ENCODE measurements around the gene C5.
"Not testable (repeated sequence)": the region's sequence is repeated elsewhere in the genome, so short reads cannot be mapped to it uniquely, and the experiment has no call there.

C5 gene

GRCh38 chr9:121048618-121049017 lies 1.5 kb downstream of the C5 start:
- no peak for DNase-seq (ENCODE audit: low read depth, low spot score)

GRCh38 chr9:121048175-121048574 lies 1.9 kb downstream of the C5 start:
- DNase-seq (ENCODE audit: low read depth, low spot score), result no peak

DNA sequence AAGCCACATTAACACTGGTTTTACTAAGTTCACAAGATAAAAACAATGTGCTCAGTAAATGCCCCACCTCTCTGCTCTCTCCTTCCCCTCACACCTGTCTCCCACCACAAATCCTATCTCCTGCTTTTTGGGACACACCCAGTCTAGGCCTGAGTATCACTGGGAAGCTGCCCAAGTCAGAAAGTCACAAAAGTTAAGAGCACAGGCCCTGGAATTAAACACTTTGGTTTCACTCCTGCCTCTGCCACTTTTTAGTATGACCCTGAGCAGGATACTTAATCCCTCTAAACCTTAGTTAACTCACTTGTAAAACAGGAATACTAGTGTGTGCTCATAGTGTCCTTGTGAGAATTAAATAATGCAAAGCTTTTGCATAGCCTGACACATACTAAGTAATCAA lies 11.3 kb downstream of the C5 start:
- DNase-seq (ENCODE audit: low read depth, low spot score), result no peak

DNA sequence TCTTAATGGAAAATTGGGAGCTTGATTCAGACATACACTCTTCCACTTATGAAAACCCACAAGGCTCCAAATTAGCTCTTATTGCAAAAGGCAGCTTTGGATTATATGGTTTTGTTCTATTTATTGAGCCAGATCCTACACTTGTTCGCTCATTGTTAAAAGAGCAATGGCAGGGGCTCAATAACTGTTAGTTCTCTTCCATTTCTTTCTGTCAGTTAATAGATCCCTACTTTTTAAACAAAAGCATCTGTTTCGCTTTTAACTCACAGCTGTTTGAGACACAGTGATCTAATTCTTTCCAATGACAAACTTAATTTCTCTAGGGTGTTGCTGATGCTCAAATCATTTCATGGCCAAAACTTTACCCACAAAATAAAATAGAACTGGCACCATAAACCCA lies 11.7 kb downstream of the C5 start:
- DNase-seq (ENCODE audit: low read depth, low spot score), result no peak

DNA sequence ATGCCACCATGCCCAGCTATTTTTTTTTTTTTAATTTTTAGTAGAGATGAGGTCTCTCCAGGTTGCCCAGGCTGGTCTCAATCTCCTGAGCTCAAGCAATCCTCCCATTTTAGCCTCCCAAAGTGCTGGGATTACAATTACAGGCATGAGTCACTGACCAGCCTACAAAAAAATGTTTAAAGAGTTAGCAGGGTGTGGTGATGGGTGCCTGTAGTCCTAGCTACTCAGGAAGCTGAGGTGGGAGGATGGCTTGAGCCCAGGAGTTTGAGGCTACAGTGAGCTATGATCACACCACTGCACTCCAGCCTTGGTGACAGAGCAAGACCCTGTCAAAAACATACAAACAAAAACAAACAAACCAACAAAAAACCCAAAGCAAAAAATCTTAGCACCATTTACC lies 14.4 kb downstream of the C5 start:
- DNase-seq (ENCODE audit: low read depth, low spot score), result not testable (repeated sequence)

DNA sequence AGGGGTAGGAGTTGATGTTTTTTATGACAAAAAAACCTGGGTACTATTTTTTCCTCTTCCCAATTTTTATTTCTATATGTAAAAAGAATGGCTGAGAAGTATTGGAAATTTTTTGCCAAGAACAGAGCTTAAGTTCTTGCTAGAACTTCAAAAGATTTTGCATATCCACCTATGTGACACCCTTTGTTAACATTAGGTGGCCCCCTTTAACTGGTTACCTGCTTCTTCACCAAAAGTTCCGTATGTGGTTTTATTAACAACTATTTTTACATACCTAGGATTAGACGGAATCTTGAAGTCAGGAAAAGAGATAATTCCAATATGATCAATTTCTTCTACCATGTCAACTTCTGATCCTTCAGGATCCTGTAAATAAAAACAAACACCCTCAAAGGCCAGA lies 15.5 kb downstream of the C5 start:
- DNase-seq (ENCODE audit: low read depth, low spot score), result no peak

DNA sequence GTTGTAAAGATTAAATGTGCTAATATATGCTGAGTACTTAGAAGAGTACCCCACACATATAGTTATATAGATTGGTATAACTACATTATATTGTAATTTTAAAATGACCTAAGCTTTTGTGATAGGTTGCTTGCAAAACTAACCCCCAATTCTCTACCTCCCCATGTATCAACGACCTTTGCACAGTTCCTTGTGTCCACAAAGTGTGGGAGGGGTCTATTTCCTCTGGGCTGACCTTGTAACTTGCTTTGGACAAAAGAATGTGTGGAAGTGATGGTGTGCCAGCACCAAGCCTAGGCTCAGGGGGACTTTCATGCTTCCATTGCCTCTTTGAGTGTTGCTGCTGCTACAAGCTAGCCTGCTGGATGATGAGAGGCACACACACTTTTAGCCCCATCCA lies 20.6 kb downstream of the C5 start:
- no peak for DNase-seq (ENCODE audit: low read depth, low spot score)

DNA sequence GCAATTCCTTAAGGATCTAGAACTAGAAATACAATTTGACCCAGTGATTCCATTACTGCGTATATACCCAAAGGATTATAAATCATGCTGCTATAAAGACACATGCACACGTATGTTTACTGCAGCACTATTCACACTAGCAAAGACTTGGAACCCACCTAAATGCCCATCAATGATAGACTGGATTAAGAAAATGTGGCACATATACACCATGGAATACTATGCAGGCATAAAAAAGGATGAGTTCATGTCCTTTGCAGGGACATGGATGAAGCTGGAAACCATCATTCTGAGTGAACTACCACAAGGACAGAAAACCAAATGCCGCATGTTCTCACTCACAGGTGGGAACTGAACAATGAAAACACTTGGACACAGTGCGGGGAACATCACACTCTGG lies 21.8 kb downstream of the C5 start:
- not testable (repeated sequence) for DNase-seq (ENCODE audit: low read depth, low spot score)

DNA sequence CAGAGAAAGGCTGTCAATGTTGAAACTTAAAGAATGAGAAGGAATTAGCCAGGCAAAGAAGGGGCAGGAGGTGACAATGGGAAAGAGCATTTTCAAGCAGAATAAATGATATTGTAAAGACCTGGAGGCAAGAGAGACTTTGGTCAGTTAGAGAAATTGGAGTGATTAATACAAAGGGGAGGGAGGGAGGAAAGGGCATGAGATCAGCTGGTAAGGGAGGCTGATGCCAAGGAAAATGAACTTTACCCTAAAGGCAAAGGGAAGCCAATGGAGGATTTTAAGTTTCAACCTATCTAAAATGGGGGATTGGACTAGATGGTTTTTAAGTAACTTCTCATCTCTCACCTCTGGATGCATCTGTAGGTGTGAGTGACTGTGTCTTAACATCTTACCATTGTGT lies 23.3 kb downstream of the C5 start:
- no peak for DNase-seq (ENCODE audit: low read depth, low spot score)

DNA sequence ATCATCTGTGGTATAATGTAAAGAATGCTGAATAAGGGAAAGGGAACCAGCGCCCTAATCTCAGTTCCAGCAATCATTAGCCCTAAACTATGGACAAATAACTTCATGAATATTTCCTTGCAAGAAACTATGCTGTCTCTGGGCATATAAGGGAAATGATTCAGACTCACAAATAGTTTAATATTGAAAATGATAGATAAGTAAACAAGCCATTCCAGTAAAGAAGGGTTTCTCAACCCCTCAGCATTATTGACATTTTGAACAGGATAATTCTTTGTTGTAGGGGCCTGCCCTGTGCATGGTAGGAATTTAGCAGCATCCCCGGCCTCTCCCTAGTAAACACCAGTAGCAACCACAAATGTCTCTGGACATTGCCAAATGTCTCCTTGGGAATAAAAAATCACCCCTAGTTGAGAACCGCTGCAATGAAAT lies 23.8 kb downstream of the C5 start:
- no peak for DNase-seq (ENCODE audit: low read depth, low spot score)

GRCh38 chr9:121024237-121024636 lies 25.8 kb downstream of the C5 start:
- no peak for DNase-seq (ENCODE audit: low read depth, low spot score)

DNA sequence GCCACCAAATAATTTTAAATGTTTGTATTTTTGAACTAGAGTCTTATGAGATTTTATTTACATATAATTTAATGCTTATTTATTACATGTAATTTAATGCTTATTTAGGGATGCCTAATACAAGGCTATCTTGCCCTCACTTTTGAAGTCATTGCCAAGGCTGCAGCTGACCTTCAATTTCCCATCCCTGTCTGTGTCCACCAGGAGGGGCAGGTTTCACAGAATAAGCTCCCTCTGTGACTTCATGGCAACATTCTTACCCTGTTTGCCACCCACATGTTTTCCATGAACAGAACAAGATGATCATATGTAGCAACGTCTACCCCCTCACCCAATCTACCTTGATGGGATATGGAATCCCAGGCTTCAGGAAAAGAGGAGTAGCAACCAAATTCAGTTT lies 27.0 kb downstream of the C5 start:
- DNase-seq (ENCODE audit: low read depth, low spot score), result no peak

DNA sequence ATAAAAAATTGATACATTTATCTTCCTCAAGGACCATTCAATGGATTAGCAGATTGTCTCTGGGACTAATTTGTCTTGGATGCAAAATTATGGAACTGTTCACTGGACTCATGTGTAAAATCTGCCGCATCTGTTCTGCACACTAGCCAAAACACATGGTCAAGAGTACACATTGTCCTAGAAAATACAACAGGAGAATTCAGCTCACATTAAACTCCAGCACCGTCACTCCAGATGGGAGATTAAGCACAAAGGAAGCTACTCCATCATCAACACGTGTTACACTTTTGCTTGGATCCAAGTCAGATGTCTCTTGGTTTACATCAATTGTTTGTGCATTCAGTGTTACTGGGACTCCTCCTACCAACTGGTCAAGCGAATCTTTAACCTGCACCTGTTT lies 28.8 kb downstream of the C5 start:
- no peak for DNase-seq (ENCODE audit: low read depth, low spot score)

DNA sequence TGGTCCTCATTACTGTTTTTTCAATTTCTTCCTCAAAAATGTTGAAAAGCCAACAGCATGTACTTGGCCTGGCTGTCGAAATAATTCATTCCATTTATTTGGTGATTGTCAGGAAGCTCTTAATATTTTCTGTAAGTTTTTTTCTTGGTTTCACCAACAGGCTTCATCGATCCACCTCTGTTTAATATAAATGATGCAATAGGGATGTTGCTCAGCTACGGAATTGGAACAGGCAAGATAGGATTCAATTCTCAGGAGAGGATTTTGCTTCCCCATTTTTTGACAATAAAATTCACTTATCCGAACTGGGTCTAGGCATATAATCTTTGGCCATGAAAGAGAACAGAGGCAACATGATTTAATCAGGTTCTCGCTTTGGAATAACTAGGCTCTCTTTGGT lies 30.8 kb downstream of the C5 start:
- DNase-seq (ENCODE audit: low read depth, low spot score), result no peak

GRCh38 chr9:121013911-121014310 lies 36.2 kb downstream of the C5 start:
- no peak for DNase-seq (ENCODE audit: low read depth, low spot score)

DNA sequence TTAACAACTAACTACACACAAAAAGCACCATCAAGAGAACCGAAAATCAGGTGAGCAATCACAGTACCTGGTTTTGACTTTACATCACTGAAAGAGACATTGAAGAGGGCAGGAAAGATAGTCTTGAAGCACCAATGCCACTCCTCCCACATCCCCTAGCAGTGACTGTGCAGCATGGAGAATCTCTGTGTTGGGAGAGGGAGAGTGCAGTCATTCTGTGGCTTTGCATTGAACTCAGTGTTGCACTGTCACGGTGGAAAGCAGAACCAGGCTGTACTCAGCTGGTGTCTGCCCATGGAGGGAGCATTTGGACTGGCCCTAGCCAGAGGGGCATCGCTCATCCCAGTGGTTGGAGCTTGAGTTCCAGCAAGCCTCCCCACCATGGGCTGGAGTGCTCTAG lies 40.4 kb downstream of the C5 start:
- DNase-seq (ENCODE audit: low read depth, low spot score), result no peak

- no peak for DNase-seq (ENCODE audit: low read depth, low spot score)
Observed at GRCh38 chr9:120999317-120999716, 50.8 kb downstream of the C5 start.

- no peak for DNase-seq (ENCODE audit: low read depth, low spot score)
Observed at GRCh38 chr9:120998111-120998510, 52.0 kb downstream of the C5 start.

GRCh38 chr9:120997502-120997901 lies 52.6 kb downstream of the C5 start:
- no peak for DNase-seq (ENCODE audit: low read depth, low spot score)

- no peak for DNase-seq (ENCODE audit: low read depth, low spot score)
Observed at GRCh38 chr9:120996409-120996808, 53.7 kb downstream of the C5 start.

DNA sequence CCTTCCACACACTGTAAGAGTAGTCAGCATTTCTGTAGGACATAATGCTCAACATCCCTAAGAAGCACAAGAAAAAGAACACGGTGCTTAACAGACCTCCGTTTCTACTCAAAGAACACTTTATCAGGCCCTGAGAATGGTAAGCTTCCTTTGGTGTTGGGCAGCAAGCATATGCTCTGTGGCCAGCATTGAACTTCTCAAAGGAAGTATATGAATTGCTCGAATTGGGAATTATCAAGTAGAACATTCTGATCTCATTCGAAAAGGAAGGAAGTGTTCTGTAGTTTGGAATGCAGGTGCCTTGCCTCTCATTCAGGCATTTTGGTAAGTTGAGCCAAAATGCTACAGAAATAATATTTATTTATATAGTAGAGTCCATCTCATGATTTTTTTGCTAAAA lies 61.0 kb downstream of the C5 start:
- no peak for DNase-seq (ENCODE audit: low read depth, low spot score)

GRCh38 chr9:120985819-120986222 lies 64.3 kb downstream of the C5 start:
- no peak for DNase-seq (ENCODE audit: low read depth, low spot score)

GRCh38 chr9:120983259-120983837 lies 66.7 kb downstream of the C5 start:
- DNase-seq (ENCODE audit: low read depth, low spot score), result no peak

- DNase-seq (ENCODE audit: low read depth, low spot score), result no peak
Observed at GRCh38 chr9:120982836-120983235, 67.2 kb downstream of the C5 start.

Data from activated CD4-positive, CD25-positive, alpha-beta regulatory T cell treated with anti-CD3 and anti-CD28 coated beads, Interleukin-2, amount 50 U/mL, for 16 hours (primary cell).